H1 (cell line): ENCODE measurements around the gene FRMD4B. TPM values are rescaled to one million over a fixed set of nuclear protein-coding genes. Genes with fewer than 3 reads are reported as not detected.

ENCODE experiments used
- CTCF ChIA-PET: fragments of 300-600 bp; sonication (Branson Sonifier 250); formaldehyde crosslinking; loops from one replicate; lab custom pipeline; 2021; ENCODE audit not compliant: partially characterized antibody; lab: Charles Lee
- POLR2A ChIA-PET: fragments of 300-600 bp; sonication (Branson Sonifier 250); formaldehyde crosslinking; loops from one replicate; lab custom pipeline; 2021; ENCODE audit warnings: inconsistent platforms; ENCODE audit not compliant: partially characterized antibody; lab: Charles Lee
- DNase-seq, 2 experiments: peaks; one replicate each; pipeline versions ENCODE4 v3.0.0 to v3.0.0-alpha.2; 2010 to 2022; ENCODE audit warnings: low spot score in 2 of 2, low read depth in 1 of 2, mixed read lengths in 1 of 2
- FAIRE-seq: peaks from 2 replicates; lab custom pipeline; 2011; peaks lifted over from hg19 to GRCh38; lab: Jason Lieb, UNC
- H2AFZ ChIP-seq: 2 replicates; pipeline ENCODE4 v1.8.1; 2012; ENCODE audit warnings: low read length, inconsistent platforms
- H2AK5ac ChIP-seq: 2 replicates; pipeline ENCODE4 v1.6.1; 2013; ENCODE audit warnings: low read depth, low read length
- H2BK120ac ChIP-seq: replicated peaks from 2 replicates; pipeline ENCODE3; 2013; ENCODE audit warnings: low read depth, low read length, inconsistent platforms
- H2BK12ac ChIP-seq: 2 replicates; pipeline ENCODE4 v1.6.1; 2013; ENCODE audit warnings: low read depth, low read length
- H2BK15ac ChIP-seq: 2 replicates; pipeline ENCODE4 v1.6.1; 2013; ENCODE audit warnings: low read length
- H2BK20ac ChIP-seq: 2 replicates; pipeline ENCODE4 v1.6.1; 2013; ENCODE audit warnings: low read length
- H2BK5ac ChIP-seq: 2 replicates; pipeline ENCODE4 v1.6.1; 2013; ENCODE audit warnings: low read depth, low read length
- H3K14ac ChIP-seq: 2 replicates; pipeline ENCODE4 v1.6.1; 2013; ENCODE audit warnings: inconsistent platforms; ENCODE audit not compliant: insufficient read length
- H3K18ac ChIP-seq: 2 replicates; pipeline ENCODE4 v1.6.1; 2013; ENCODE audit warnings: low read length; ENCODE audit errors: extremely low read depth
- H3K23ac ChIP-seq: 2 replicates; pipeline ENCODE4 v1.6.1; 2013; ENCODE audit warnings: inconsistent platforms; ENCODE audit not compliant: insufficient read length
- H3K23me2 ChIP-seq: 2 replicates; pipeline ENCODE4 v1.6.1; 2013; ENCODE audit warnings: low read depth, low read length
- H3K27ac ChIP-seq: 2 replicates; pipeline ENCODE4 v1.6.1; 2011; ENCODE audit warnings: low read depth, low read length, inconsistent platforms
- H3K27me3 ChIP-seq, 4 experiments: replicated peaks in 1 of 4; 1 replicate in 1 of 4; 2 replicates in 3 of 4; pipeline versions ENCODE4 v1.6.1 to v1.8.1; 2011 to 2013; ENCODE audit warnings: low read length in 3 of 4, mild to moderate bottlenecking in 3 of 4, inconsistent platforms in 2 of 4, mixed read lengths in 2 of 4, moderate library complexity in 1 of 4; ENCODE audit not compliant: control insufficient read depth in 3 of 4, insufficient read depth in 3 of 4; ENCODE audit errors: extremely low read depth in 1 of 4
- H3K36me3 ChIP-seq, 4 experiments: 2 replicates each; pipeline versions ENCODE4 v1.6.1 to v1.8.1; 2011 to 2013; ENCODE audit warnings: mild to moderate bottlenecking in 4 of 4, low read length in 3 of 4, moderate library complexity in 2 of 4, control low read depth in 1 of 4, inconsistent platforms in 1 of 4; ENCODE audit not compliant: insufficient read depth in 4 of 4, control insufficient read depth in 2 of 4
- H3K4ac ChIP-seq: replicated peaks from 2 replicates; pipeline ENCODE3; 2013; ENCODE audit warnings: low read length, low read depth, mixed read lengths, inconsistent platforms; ENCODE audit not compliant: insufficient read length
- H3K4me1 ChIP-seq, 4 experiments: replicated peaks in 1 of 4; 1 replicate in 1 of 4; 2 replicates in 3 of 4; pipeline versions ENCODE4 v1.6.1 to v1.8.1; 2011 to 2013; ENCODE audit warnings: low read length in 3 of 4, inconsistent platforms in 2 of 4, mixed read lengths in 1 of 4; ENCODE audit not compliant: insufficient read depth in 4 of 4, control insufficient read depth in 3 of 4
- H3K4me2 ChIP-seq, 2 experiments: 2 replicates each; pipeline versions ENCODE4 v1.6.1 to v1.8.1; 2011 to 2013; ENCODE audit warnings: low read depth in 2 of 2, low read length in 2 of 2, control low read depth in 1 of 2, inconsistent platforms in 1 of 2, mild to moderate bottlenecking in 1 of 2; ENCODE audit not compliant: insufficient read depth in 1 of 2
- H3K4me3 ChIP-seq, 4 experiments: fragments of 200-600, 300-600 bp in 1 of 4; sonication (generic), shearing (Covaris generic), sonication (Bioruptor Twin) in 1 of 4; 2 replicates each; pipeline versions ENCODE4 v1.5.1 to v1.8.1; 2011 to 2016; ENCODE audit warnings: low read length in 4 of 4, low read depth in 3 of 4, control low read depth in 2 of 4, inconsistent platforms in 2 of 4, mild to moderate bottlenecking in 2 of 4, mixed read lengths in 1 of 4, moderate library complexity in 1 of 4; ENCODE audit not compliant: insufficient read depth in 2 of 4; ENCODE audit errors: extremely low read depth in 1 of 4
- H3K56ac ChIP-seq: replicated peaks from 2 replicates; pipeline ENCODE3; 2013; ENCODE audit warnings: low read depth, mild to moderate bottlenecking, mixed read lengths, low read length, inconsistent platforms; ENCODE audit not compliant: insufficient read length
- H3K79me1 ChIP-seq: 2 replicates; pipeline ENCODE4 v1.6.1; 2013; ENCODE audit warnings: low read depth, low read length, control low read depth
- H3K79me2 ChIP-seq, 2 experiments: 2 replicates each; pipeline versions ENCODE4 v1.6.1 to v1.8.1; 2012 to 2013; ENCODE audit warnings: low read length in 2 of 2, mild to moderate bottlenecking in 2 of 2, inconsistent platforms in 1 of 2; ENCODE audit not compliant: insufficient read depth in 2 of 2, control insufficient read depth in 1 of 2
- H3K9ac ChIP-seq, 4 experiments: replicated peaks in 1 of 4; 1 replicate in 1 of 4; 2 replicates in 3 of 4; pipeline versions ENCODE4 v1.6.1 to v1.8.1; 2011 to 2013; ENCODE audit warnings: low read depth in 3 of 4, low read length in 3 of 4, control low read depth in 2 of 4, mild to moderate bottlenecking in 2 of 4, moderate library complexity in 2 of 4, inconsistent platforms in 1 of 4; ENCODE audit errors: extremely low read depth in 1 of 4
- H3K9me3 ChIP-seq, 2 experiments: 2 replicates each; pipeline versions ENCODE4 v1.6.1 to v1.8.1; 2012 to 2013; ENCODE audit warnings: mild to moderate bottlenecking in 2 of 2, moderate library complexity in 2 of 2, control low read depth in 1 of 2, inconsistent platforms in 1 of 2, low read depth in 1 of 2, low read length in 1 of 2, mixed read lengths in 1 of 2; ENCODE audit not compliant: insufficient read depth in 2 of 2
- H4K20me1 ChIP-seq, 2 experiments: replicated peaks in 1 of 2; 2 replicates each; pipeline versions ENCODE3 to v1.8.1; 2011 to 2013; ENCODE audit warnings: inconsistent platforms in 2 of 2, low read length in 2 of 2, mild to moderate bottlenecking in 1 of 2; ENCODE audit not compliant: insufficient read depth in 2 of 2, control insufficient read depth in 1 of 2
- H4K5ac ChIP-seq: 2 replicates; pipeline ENCODE4 v1.6.1; 2013; ENCODE audit warnings: low read length, low read depth, mixed read lengths, inconsistent platforms; ENCODE audit not compliant: insufficient read length
- H4K8ac ChIP-seq: 2 replicates; pipeline ENCODE4 v1.8.0; 2013; ENCODE audit warnings: mild to moderate bottlenecking, moderate library complexity, low read length, inconsistent platforms; ENCODE audit not compliant: insufficient read depth; ENCODE audit errors: extremely low read depth
- H4K91ac ChIP-seq: replicated peaks from 2 replicates; pipeline ENCODE3; 2013; ENCODE audit warnings: low read length, mixed read lengths, inconsistent platforms; ENCODE audit not compliant: insufficient read length
- ATF3 ChIP-seq: IDR thresholded peaks from 2 replicates; pipeline ENCODE4 v1.6.1; 2011; ENCODE audit warnings: low read depth, mild to moderate bottlenecking, low read length; ENCODE audit not compliant: insufficient read depth
- EGR1 ChIP-seq: IDR thresholded peaks from 2 replicates; pipeline ENCODE4 v1.6.1; 2011; ENCODE audit warnings: low read depth, low read length, borderline replicate concordance
- WGBS, 2 experiments: shearing (Covaris generic) in 1 of 2; methylation state at CpG; one replicate each; pipeline versions ENCODE4 v1.1.6 to v1.1.7; 2013 to 2015; ENCODE audit warnings: low lambda C conversion rate in 2 of 2, mixed read lengths in 2 of 2, inconsistent platforms in 1 of 2, low coverage in 1 of 2, missing lambda C conversion rate in 1 of 2; ENCODE audit not compliant: insufficient replicate concordance in 2 of 2, insufficient coverage in 1 of 2, insufficient read length in 1 of 2; ENCODE audit errors: extremely low coverage in 1 of 2, missing lambda C conversion rate in 1 of 2; 5-methylcytosine and 5-hydroxymethylcytosine counted together
- polyA plus RNA-seq, 7 experiments: library from polyadenylated mRNA; depleted of rRNA in 3 of 7; stranded (reverse) in 5 of 7; unstranded in 2 of 7; fragments of >200 nt in 5 of 7; fragments of 200-250 nt in 2 of 7; gene quantifications; 1 replicate in 5 of 7; 2 replicates in 1 of 7; 4 replicates in 1 of 7; pipeline versions ENCODE4 v1.2.1 to v1.2.3, GENCODE V29; 2011 to 2013; ENCODE audit warnings: missing spikeins in 2 of 7, mixed read lengths in 2 of 7
- total RNA-seq: library from RNA; stranded (reverse); fragmentation: NEBNext Ultra II Directional; extraction: Animal tissue kit (Norgen Biotek cat#: 25700); gene quantifications from 2 replicates; pipeline ENCODE4 v1.2.1, GENCODE V29; 2021

The FRMD4B gene
- total and polyA plus RNA-seq, 2 of the 8 experiments (the other 6 are each of a cell fraction or from before 2014, with no cell fraction given) = 2.7 to 7.2 TPM

GRCh38 chr3:69266585-69266984 is 119.3 kb downstream of the FRMD4B start:
- FAIRE-seq = no peak
- Histone ChIP-seq H2BK15ac (no peak overlapping the region), H3K4me1 (no peaks in the 10 kb centered on the region), H4K91ac (no peak overlapping the region), H2AK5ac (no peak overlapping the region), H2BK5ac (no peak overlapping the region), H3K4ac (no peak overlapping the region), H3K27me3 (no peaks in the 10 kb centered on the region), H3K4me3 (no peak overlapping the region)
- 50% methylated on average over 2 of the region's 2 CpGs; no CpG with 5 or more reads in 1 of the 2 experiments for WGBS, 2 experiments
- DNase-seq = no peak
- CTCF ChIA-PET = interaction anchor here (0.7 kb wide), 1 partner anchor 106 kb away, joined by 3 read pairs; no protein-coding TSS in a partner anchor
- TF ChIP-seq ATF3 (no peak), EGR1 (no peak)
- TF ChIP-seq, all 59 proteins: peak for 0
- POLR2A ChIA-PET = no interaction called here
- Histone ChIP-seq H3K79me1 (no peaks in the 10 kb centered on the region), H4K5ac (no peak overlapping the region), H3K23me2 (no peaks in the 10 kb centered on the region), H2BK12ac (no peak overlapping the region), H2AFZ (no peak overlapping the region), H4K20me1 (no peaks in the 10 kb centered on the region), H2BK20ac (no peak overlapping the region), H3K4me2 (no peak overlapping the region), H3K36me3 (no peaks in the 10 kb centered on the region), H3K9me3 (no peaks in the 10 kb centered on the region), H3K23ac (no peak overlapping the region), H3K56ac (no peak overlapping the region), H4K8ac (no peak overlapping the region), H3K18ac (no peak overlapping the region), H3K9ac (no peak overlapping the region), H3K79me2 (no peaks in the 10 kb centered on the region), H3K14ac (no peak overlapping the region), H3K27ac (no peak overlapping the region), H2BK120ac (no peak overlapping the region)
